IPS-20b (cell line): ENCODE results near the gene PSENEN.

Experiments used
- H3K27ac ChIP-seq: one replicate; pipeline ENCODE4 v1.5.1; 2013; ENCODE audit warnings: low read length
- H3K27me3 ChIP-seq: 2 replicates; pipeline ENCODE4 v1.6.1; 2013; ENCODE audit warnings: mild to moderate bottlenecking, low read length, inconsistent platforms; ENCODE audit not compliant: insufficient read depth
- H3K36me3 ChIP-seq: 2 replicates; pipeline ENCODE4 v1.6.1; 2013; ENCODE audit warnings: low read depth, mild to moderate bottlenecking, inconsistent platforms, low read length, moderate library complexity; ENCODE audit not compliant: insufficient read depth
- H3K4me1 ChIP-seq: 2 replicates; pipeline ENCODE4 v1.6.1; 2013; ENCODE audit warnings: mild to moderate bottlenecking, control low read depth, inconsistent platforms, low read length, moderate library complexity; ENCODE audit not compliant: insufficient read depth
- H3K4me3 ChIP-seq: 2 replicates; pipeline ENCODE4 v1.5.1; 2013; ENCODE audit warnings: mild to moderate bottlenecking, low read length, inconsistent platforms
- H3K9ac ChIP-seq: 2 replicates; pipeline ENCODE4 v1.6.1; 2013; ENCODE audit warnings: low read depth, mild to moderate bottlenecking, inconsistent platforms, low read length, moderate library complexity
- H3K9me3 ChIP-seq: 2 replicates; pipeline ENCODE4 v1.6.1; 2013; ENCODE audit warnings: mild to moderate bottlenecking, low read depth, low read length, inconsistent platforms; ENCODE audit not compliant: insufficient read depth

Gene PSENEN

GRCh38 chr19:35781650-35782049 lies 36.2 kb downstream of the PSENEN start:
- Histone ChIP-seq H3K27ac (no peak overlapping the region), H3K9me3 (no peaks in the 10 kb centered on the region), H3K9ac (no peak overlapping the region), H3K36me3 (no peaks in the 10 kb centered on the region), H3K4me1 (peaks cover 8% of the 10 kb centered on the region; the same call in 1 of the 2 replicates), H3K4me3 (no peak overlapping the region), H3K27me3 (peaks cover 26% of the 10 kb centered on the region)

DNA sequence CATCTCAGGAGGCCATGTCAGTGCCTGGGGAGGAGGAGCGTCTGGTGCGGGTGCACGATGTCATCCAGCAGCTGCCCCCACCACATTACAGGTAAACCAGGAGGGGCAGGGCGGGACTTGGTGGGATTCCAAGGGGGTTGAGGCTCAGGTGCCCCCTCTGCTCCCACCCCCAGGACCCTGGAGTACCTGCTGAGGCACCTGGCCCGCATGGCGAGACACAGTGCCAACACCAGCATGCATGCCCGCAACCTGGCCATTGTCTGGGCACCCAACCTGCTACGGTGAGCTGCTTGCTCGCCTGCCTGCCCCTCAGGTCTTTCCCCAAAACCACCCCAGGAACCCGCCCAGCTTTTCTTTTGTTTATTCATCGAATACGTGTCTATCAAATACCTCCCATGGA lies 37.1 kb downstream of the PSENEN start:
- no peak overlapping the region for H3K4me3 ChIP-seq
- no peaks in the 10 kb centered on the region; the same call in 1 of the 2 replicates for H3K4me1 ChIP-seq
- no peaks in the 10 kb centered on the region for H3K36me3 ChIP-seq
- peaks cover 16% of the 10 kb centered on the region for H3K27me3 ChIP-seq
- no peak overlapping the region for H3K9ac ChIP-seq
- no peaks in the 10 kb centered on the region for H3K9me3 ChIP-seq
- no peak overlapping the region for H3K27ac ChIP-seq

GRCh38 chr19:35783469-35784434 lies 38.3 kb downstream of the PSENEN start:
- Histone ChIP-seq H3K27me3 (peaks cover 8% of the 10 kb centered on the region), H3K27ac (no peak overlapping the region), H3K36me3 (no peaks in the 10 kb centered on the region), H3K9me3 (no peaks in the 10 kb centered on the region), H3K9ac (no peak overlapping the region), H3K4me3 (peak overlapping the region; percentile 60; the same call in 1 of the 2 replicates), H3K4me1 (no peaks in the 10 kb centered on the region)

GRCh38 chr19:35784503-35785338 lies 39.3 kb downstream of the PSENEN start:
- H3K4me1 ChIP-seq: no peaks in the 10 kb centered on the region
- H3K27ac ChIP-seq: no peak overlapping the region
- peak overlapping the region; percentile 70 for H3K4me3 ChIP-seq
- H3K36me3 ChIP-seq: no peaks in the 10 kb centered on the region
- H3K9me3 ChIP-seq: no peaks in the 10 kb centered on the region
- peak overlapping the region; percentile 51; the same call in 1 of the 2 replicates for H3K9ac ChIP-seq
- peaks cover 8% of the 10 kb centered on the region for H3K27me3 ChIP-seq

- peak overlapping the region; percentile 70 for H3K4me3 ChIP-seq
- H3K36me3 ChIP-seq: no peaks in the 10 kb centered on the region
- peaks cover 8% of the 10 kb centered on the region for H3K27me3 ChIP-seq
- H3K9ac ChIP-seq: peak overlapping the region; percentile 51; the same call in 1 of the 2 replicates
- H3K4me1 ChIP-seq: no peaks in the 10 kb centered on the region
- no peaks in the 10 kb centered on the region for H3K9me3 ChIP-seq
- H3K27ac ChIP-seq: no peak overlapping the region
Measured at GRCh38 chr19:35785339-35785627, 39.8 kb downstream of the PSENEN start.

- H3K36me3 ChIP-seq: no peaks in the 10 kb centered on the region
- H3K27ac ChIP-seq: no peak overlapping the region
- H3K9me3 ChIP-seq: no peaks in the 10 kb centered on the region
- peaks cover 8% of the 10 kb centered on the region for H3K27me3 ChIP-seq
- H3K4me3 ChIP-seq: no peak overlapping the region
- H3K9ac ChIP-seq: no peak overlapping the region
- H3K4me1 ChIP-seq: no peaks in the 10 kb centered on the region
Measured at GRCh38 chr19:35786299-35787160, 41.1 kb downstream of the PSENEN start.

DNA sequence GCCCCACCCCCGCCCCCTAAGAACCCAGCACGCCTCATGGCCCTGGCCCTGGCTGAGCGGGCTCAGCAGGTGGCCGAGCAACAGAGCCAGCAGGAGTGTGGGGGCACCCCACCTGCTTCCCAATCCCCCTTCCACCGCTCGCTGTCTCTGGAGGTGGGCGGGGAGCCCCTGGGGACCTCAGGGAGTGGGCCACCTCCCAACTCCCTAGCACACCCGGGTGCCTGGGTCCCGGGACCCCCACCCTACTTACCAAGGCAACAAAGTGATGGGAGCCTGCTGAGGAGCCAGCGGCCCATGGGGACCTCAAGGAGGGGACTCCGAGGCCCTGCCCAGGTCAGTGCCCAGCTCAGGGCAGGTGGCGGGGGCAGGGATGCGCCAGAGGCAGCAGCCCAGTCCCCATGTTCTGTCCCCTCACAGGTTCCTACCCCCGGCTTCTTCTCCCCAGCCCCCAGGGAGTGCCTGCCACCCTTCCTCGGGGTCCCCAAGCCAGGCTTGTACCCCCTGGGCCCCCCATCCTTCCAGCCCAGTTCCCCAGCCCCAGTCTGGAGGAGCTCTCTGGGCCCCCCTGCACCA lies 41.9 kb downstream of the PSENEN start:
- Histone ChIP-seq H3K36me3 (no peaks in the 10 kb centered on the region), H3K4me1 (no peaks in the 10 kb centered on the region)

GRCh38 chr19:35788205-35788960 lies 42.9 kb downstream of the PSENEN start:
- Histone ChIP-seq H3K9ac (no peak overlapping the region), H3K9me3 (no peaks in the 10 kb centered on the region), H3K4me3 (no peak overlapping the region), H3K4me1 (no peaks in the 10 kb centered on the region), H3K27me3 (peaks cover 8% of the 10 kb centered on the region), H3K36me3 (no peaks in the 10 kb centered on the region), H3K27ac (no peak overlapping the region)

More for the DNA sequence above, 41.9 kb downstream of the PSENEN start:
- no peak overlapping the region for H3K27ac ChIP-seq
- no peak overlapping the region for H3K9ac ChIP-seq
- H3K27me3 ChIP-seq: peaks cover 8% of the 10 kb centered on the region
- no peak overlapping the region for H3K4me3 ChIP-seq
- H3K9me3 ChIP-seq: no peaks in the 10 kb centered on the region

DNA sequence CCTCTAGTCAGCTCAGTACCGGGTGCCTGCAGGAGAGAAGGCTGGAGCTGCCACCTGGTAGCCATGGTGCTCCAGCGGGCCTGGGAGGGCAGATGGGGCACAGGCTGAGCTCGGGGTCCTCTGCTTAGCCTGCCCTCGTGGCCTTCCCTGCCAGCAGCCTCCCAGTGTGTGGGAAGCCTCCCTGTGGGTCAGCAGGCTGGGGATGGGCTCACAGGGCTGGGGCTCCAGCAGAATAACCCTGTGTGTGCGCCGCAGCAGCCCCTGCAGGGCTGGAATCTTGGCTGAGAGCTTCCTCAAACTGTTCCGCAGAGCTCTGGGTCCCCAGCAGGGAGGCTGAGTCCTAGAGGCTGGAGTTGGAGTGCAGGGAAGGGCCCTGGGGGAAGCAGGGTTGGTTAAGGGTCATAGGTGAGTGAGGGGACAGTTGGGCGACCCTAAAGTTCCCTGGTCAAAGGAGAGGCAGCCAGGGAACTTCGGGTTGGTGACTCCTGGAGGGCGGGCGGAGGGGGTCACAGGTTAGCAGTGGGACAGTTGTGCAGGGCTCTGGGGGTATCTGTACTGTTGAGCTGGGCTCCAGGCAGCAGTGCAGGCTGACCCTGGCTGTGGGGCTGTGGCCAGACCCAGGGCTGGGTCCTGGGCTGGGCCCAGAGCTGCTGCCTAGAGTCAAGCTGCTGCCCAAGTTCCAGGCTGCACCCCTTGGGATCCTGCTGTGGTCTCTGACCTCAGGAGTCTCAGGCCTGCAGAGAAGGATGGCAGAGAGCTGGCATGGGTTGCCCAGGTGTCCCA lies 43.9 kb downstream of the PSENEN start:
- no peak overlapping the region for H3K9ac ChIP-seq
- H3K9me3 ChIP-seq: no peaks in the 10 kb centered on the region
- H3K36me3 ChIP-seq: no peaks in the 10 kb centered on the region
- H3K27me3 ChIP-seq: peaks cover 8% of the 10 kb centered on the region
- no peak overlapping the region for H3K4me3 ChIP-seq
- no peak overlapping the region for H3K27ac ChIP-seq
- H3K4me1 ChIP-seq: no peaks in the 10 kb centered on the region
